Transverse colon (tissue), 4 donors: ENCODE measurements around the gene SPATA6L.

Experiments
- CTCF ChIP-seq, 5 experiments: fragments of 200-600 bp in 3 of 5; fragments of 450-650 bp in 2 of 5; sonication (generic) in 3 of 5; IDR thresholded peaks; 1 replicate in 2 of 5; 2 replicates in 3 of 5; pipeline ENCODE4 v1.5.1; 2016 to 2017; ENCODE audit warnings: antibody characterized with exemption in 5 of 5, inconsistent platforms in 3 of 5, mild to moderate bottlenecking in 2 of 5, moderate library complexity in 1 of 5
- EP300 ChIP-seq: sonication (generic); formaldehyde crosslinking; IDR thresholded peaks from one replicate; pipeline ENCODE4 v1.6.1; 2017; ENCODE audit warnings: antibody characterized with exemption, low read depth
- POLR2A ChIP-seq: fragments of 450-650 bp; IDR thresholded peaks from one replicate; pipeline ENCODE4 v1.6.1; 2016; ENCODE audit warnings: antibody characterized with exemption, mild to moderate bottlenecking, moderate library complexity
- POLR2AphosphoS5 ChIP-seq, 3 donors: sonication (generic); formaldehyde crosslinking; IDR thresholded peaks; one replicate each; pipeline ENCODE4 v1.6.1; 2016; ENCODE audit warnings: antibody characterized with exemption in 3 of 3

GRCh38 chr9:4588721-4589120, 77.6 kb downstream of the SPATA6L start:
- TF ChIP-seq CTCF (IDR thresholded peaks at IDR 0.05) (no peak), POLR2A (no peak), POLR2AphosphoS5 (IDR thresholded peaks at IDR 0.05) (no peak), EP300 (no peak)
